T-helper 9 cell (primary cell): Measurements from ENCODE around the gene KCNQ4.

Experiments used
- DNase-seq: peaks from one replicate; pipeline ENCODE4 v3.0.0-alpha.2; 2020

The KCNQ4 gene

GRCh38 chr1:40820911-40821693 is 37.5 kb downstream of the KCNQ4 start:
- no peak for DNase-seq

DNA sequence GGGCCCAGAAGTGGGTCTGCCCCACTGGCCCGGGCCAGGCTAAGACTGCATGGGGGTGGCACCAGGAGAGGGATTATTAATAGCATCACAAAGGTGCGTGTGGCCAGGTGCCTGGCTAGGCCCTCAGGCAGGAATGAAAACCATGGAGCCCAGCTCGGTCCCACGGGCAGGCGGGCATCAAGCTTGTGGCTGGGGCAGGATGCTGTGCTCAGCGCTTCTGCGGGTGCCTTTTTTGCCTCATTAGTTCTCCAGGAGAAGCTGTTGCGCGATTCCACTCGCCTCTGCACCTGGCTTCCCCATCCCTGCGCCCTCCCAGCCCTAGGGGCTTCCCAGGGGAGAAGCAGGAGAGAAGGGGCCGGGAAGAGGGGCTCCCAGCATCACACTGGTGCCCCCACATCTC is 39.3 kb downstream of the KCNQ4 start:
- DNase-seq = no peak

- DNase-seq = no peak
Measured at GRCh38 chr1:40823345-40823744, 39.8 kb downstream of the KCNQ4 start.

GRCh38 chr1:40823983-40824382 is 40.4 kb downstream of the KCNQ4 start:
- DNase-seq = no peak

DNA sequence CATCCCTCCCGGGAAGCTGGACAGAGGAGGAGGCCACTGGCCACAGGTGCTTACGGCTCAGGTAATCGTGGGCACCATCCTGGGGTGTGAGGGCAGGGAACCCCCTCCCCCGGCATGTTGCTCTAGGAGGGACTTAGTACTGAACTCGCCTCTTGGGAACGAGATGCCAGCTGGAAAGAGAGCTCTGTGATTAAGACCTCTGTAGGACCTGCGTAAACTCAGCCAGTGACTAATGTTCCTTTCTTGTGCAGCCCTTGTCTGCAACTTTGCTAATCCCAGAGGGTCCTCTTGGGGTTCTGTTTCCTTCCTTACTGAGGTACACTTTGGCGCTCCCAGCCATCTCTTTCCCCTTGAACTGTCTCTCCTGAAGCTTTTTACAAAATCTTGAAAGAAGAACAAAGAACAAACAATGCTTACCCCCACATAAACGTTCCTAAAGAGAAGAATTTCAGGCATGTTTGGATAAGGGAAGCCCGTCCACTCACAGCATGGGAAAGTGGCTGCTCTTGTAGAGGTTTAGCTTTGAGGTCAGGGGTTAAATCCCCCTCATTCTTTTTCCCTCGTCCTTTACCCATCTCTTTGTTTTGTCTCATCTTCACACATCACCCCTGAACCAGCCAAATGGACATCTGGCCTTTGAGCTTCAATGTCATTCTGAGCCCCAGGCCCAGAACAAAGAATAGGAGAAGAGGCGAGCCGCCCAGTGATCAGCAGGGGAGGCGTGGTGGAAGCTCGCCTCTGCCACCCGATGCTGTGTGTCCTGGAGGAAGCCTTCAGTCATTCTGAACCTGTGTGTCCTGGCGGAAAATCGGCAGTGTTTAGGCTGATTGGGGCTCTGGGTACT is 41.2 kb downstream of the KCNQ4 start:
- DNase-seq = no peak

DNA sequence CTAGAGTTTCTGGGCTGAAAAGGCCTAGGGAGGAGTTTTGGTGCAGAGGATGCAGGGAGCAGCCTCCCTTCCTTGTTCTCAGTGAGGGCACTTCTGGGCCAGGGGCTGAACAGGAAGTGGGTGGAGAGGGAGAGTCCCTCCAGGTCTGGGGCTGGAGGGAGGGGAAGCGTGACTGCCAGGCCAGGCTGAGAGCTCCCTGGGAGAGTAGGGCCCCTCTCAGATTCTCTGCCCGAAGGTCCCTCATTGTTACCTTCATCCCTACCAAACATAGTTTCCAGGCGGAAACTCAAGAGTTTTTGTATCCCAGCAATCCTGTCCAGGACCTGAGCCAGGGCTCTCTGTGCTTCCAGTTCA is 41.8 kb downstream of the KCNQ4 start:
- DNase-seq = no peak

DNA sequence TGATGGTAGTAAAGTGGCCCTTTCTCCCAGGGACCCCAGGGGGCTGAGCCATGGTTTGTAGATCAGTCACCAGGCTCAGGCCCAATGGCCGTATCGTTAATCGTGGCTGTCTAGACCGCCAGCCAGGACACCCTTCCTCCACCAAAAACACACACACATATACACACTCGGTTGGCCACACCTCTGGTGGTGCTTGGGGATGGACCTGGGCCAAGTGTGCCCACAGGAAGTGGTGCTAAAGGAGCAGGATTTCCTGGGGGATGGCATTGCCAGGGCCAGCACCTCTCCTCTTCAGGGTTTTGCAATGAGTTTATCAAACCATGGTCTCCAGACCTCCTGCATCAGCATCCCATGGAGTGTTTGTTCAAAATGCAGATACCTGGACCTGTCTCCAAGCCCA is 42.4 kb downstream of the KCNQ4 start:
- no peak for DNase-seq

GRCh38 chr1:40829631-40830245 is 46.2 kb downstream of the KCNQ4 start:
- DNase-seq = no peak

- DNase-seq = no peak
Measured at GRCh38 chr1:40830419-40830943, 46.9 kb downstream of the KCNQ4 start.

DNA sequence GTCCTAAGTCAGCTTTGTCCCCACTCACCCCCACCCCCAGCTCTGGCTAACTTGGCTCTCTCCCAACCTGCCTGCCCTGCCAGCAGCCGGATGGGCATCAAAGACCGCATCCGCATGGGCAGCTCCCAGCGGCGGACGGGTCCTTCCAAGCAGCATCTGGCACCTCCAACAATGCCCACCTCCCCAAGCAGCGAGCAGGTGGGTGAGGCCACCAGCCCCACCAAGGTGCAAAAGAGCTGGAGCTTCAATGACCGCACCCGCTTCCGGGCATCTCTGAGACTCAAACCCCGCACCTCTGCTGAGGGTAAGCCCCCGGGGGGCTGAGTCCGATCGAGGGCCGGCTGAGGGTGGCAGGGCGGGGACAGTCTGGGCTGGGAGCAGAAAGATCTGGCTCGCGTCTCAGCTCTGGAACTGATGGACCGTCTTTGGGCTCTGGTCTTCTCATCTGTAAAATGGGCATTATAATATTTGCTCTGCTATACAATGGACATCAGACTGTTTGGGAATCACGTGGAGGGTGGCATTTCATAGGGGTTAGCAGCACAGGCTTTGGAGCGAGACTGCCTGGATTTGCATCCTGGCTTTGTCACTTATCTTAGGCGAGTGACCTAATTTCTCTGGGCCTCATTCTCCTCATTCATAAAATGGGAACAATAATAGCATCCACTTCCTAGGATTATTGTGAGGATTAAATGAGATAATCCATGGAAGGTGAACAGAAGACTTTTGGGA is 47.6 kb downstream of the KCNQ4 start:
- no peak for DNase-seq

DNA sequence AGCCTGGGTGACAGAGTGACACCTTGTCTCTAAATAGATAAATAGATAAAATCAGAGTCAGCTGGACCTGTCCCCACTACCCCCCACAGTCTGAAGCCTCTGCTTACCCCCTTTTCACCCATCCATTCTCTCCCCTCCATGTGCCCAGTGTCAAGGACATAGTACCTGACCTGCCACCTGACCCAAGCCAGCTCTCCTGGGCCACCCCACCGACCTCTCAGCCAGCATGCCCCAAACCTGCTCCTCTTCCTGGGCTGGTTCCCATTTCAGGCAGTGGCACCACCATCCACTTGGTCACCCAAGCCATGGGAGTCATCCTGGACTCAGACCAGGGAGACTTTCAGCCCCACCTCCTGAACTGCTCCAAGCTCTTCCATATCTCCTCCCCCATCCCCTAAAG is 50.4 kb downstream of the KCNQ4 start:
- no peak for DNase-seq

- DNase-seq = no peak
Measured at GRCh38 chr1:40834968-40835545, 51.5 kb downstream of the KCNQ4 start.

GRCh38 chr1:40836283-40836682 is 52.7 kb downstream of the KCNQ4 start:
- DNase-seq = no peak

- DNase-seq = no peak
Measured at GRCh38 chr1:40837601-40838000, 54.0 kb downstream of the KCNQ4 start.

GRCh38 chr1:40838045-40838979 is 54.7 kb downstream of the KCNQ4 start:
- no peak for DNase-seq

DNA sequence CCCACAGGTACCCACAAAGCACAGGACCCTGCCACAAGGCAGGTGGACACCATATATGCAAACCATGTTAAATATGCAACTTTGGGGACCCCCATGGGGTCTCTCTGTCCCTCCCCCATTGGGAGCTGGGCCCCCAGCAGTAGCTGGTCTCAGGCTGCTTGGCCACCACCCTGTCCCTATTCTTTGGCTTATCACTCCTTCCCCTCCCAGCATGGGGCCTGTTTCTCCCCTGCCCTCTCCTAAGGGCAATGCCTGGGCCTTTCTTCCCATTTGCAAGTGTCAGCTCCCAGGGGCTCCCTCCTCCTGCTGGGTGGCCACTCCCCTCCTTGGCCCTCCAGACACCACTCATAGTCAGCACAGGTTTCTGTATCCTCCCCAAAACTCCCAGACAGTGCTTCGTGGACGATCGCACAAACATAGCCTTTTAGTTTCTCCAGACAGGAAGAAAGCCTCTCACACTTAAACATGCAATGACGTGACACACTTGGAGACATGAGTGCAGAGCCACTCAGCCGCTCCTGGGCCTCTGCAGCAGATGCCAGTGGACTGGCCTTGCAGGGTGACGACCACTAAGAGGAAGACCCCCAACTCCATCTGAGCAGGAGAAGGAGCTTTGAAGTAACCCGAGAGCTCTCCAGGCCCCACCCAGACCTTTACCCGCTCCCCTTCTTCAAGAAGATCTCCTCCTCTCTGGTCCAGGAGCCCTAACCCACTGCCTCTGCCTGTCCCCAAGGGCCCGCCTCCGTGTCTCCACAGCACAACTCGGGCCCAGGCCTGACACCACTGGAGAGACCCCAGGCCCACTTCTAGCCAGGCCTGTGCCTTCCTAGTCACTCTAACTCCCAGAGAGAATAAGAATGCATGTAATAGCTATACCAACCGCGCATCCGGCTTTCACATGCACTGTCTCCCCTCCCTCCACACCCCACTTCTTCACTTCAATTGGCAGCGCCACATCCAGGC is 55.7 kb downstream of the KCNQ4 start:
- no peak for DNase-seq

GRCh38 chr1:40839943-40840335 is 56.4 kb downstream of the KCNQ4 start:
- no peak for DNase-seq

GRCh38 chr1:40840526-40841323 is 57.1 kb downstream of the KCNQ4 start:
- DNase-seq = no peak

- no peak for DNase-seq
Measured at GRCh38 chr1:40841602-40842001, 58.0 kb downstream of the KCNQ4 start.
